ENCODE results near the gene MBTPS1.

MBTPS1 gene

GRCh38 chr16:84045001-84045817 lies 71.5 kb downstream of the MBTPS1 start:
- TF ChIP-seq CTCF (IDR thresholded peaks at IDR 0.05; ENCODE audit: extremely low read depth, missing control alignments), result no peak
- DNase-seq (ENCODE audit: low spot score), result no peak

- no peak for TF ChIP-seq CTCF (IDR thresholded peaks at IDR 0.05; ENCODE audit: extremely low read depth, missing control alignments)
- DNase-seq (ENCODE audit: low spot score), result no peak
These were observed 72.6 kb downstream of the MBTPS1 start for GRCh38 chr16:84044118-84044488.

GRCh38 chr16:84043486-84044117 lies 73.1 kb downstream of the MBTPS1 start:
- no peak for TF ChIP-seq CTCF (IDR thresholded peaks at IDR 0.05; ENCODE audit: extremely low read depth, missing control alignments)
- no peak for DNase-seq (ENCODE audit: low spot score)

- DNase-seq (ENCODE audit: low spot score), result no peak
- TF ChIP-seq CTCF (IDR thresholded peaks at IDR 0.05; ENCODE audit: extremely low read depth, missing control alignments), result no peak
These were observed 73.8 kb downstream of the MBTPS1 start for GRCh38 chr16:84042879-84043485.

- TF ChIP-seq CTCF (IDR thresholded peaks at IDR 0.05; ENCODE audit: extremely low read depth, missing control alignments), result no peak
- no peak for DNase-seq (ENCODE audit: low spot score)
These were observed 74.3 kb downstream of the MBTPS1 start, which contains the start of gene SLC38A8 for GRCh38 chr16:84042308-84042878. SLC38A8 (minus strand) TSS chr16:84042795; CDS start chr16:84042157, 638 bp downstream.

GRCh38 chr16:84041881-84042280 lies 74.9 kb downstream of the MBTPS1 start:
- no peak for TF ChIP-seq CTCF (IDR thresholded peaks at IDR 0.05; ENCODE audit: extremely low read depth, missing control alignments)

More at GRCh38 chr16:84041881-84042280, 74.9 kb downstream of the MBTPS1 start:
- DNase-seq (ENCODE audit: low spot score), result no peak

Data from GM20000 (cell line).